NCI-H2227 (cell line): ENCODE data around the gene AFF3.
"Not testable (repeated sequence)": the region's sequence is repeated elsewhere in the genome, so short reads cannot be mapped to it uniquely, and the experiment has no call there.

Source experiments
- DNase-seq: peaks from one replicate; lab custom pipeline; 2025; ENCODE audit not compliant: unreplicated experiment; lab: John Stamatoyannopoulos, UW

The AFF3 gene

GRCh38 chr2:99938250-99938649 lies 204.1 kb downstream of the AFF3 start:
- no peak for DNase-seq

- no peak for DNase-seq
These were observed 206.3 kb downstream of the AFF3 start for GRCh38 chr2:99936065-99936464.

- no peak for DNase-seq
These were observed 206.7 kb downstream of the AFF3 start for GRCh38 chr2:99935662-99936061.

GRCh38 chr2:99933894-99934650 lies 208.3 kb downstream of the AFF3 start:
- DNase-seq = no peak

- DNase-seq = not testable (repeated sequence)
These were observed 208.9 kb downstream of the AFF3 start for GRCh38 chr2:99933491-99933890.

GRCh38 chr2:99928470-99929053 lies 213.8 kb downstream of the AFF3 start:
- no peak for DNase-seq

GRCh38 chr2:99927690-99928207 lies 214.6 kb downstream of the AFF3 start:
- not testable (repeated sequence) for DNase-seq

- no peak for DNase-seq
These were observed 215.4 kb downstream of the AFF3 start for GRCh38 chr2:99926986-99927385.

- DNase-seq = no peak
These were observed 216.4 kb downstream of the AFF3 start for GRCh38 chr2:99925960-99926359.

GRCh38 chr2:99922664-99923063 lies 219.7 kb downstream of the AFF3 start:
- DNase-seq = no peak

GRCh38 chr2:99921903-99922302 lies 220.5 kb downstream of the AFF3 start:
- no peak for DNase-seq

- no peak for DNase-seq
These were observed 224.0 kb downstream of the AFF3 start for GRCh38 chr2:99918389-99918788.

- DNase-seq = no peak
These were observed 227.2 kb downstream of the AFF3 start for GRCh38 chr2:99915108-99915675.

GRCh38 chr2:99911736-99912135 lies 230.7 kb downstream of the AFF3 start:
- no peak for DNase-seq

GRCh38 chr2:99910902-99911301 lies 231.5 kb downstream of the AFF3 start:
- no peak for DNase-seq

- DNase-seq = no peak
These were observed 236.8 kb downstream of the AFF3 start for GRCh38 chr2:99905636-99906035.

- DNase-seq = no peak
These were observed 237.4 kb downstream of the AFF3 start for GRCh38 chr2:99905025-99905424.

GRCh38 chr2:99903981-99904380 lies 238.4 kb downstream of the AFF3 start:
- no peak for DNase-seq

GRCh38 chr2:99900556-99900955 lies 241.8 kb downstream of the AFF3 start:
- no peak for DNase-seq

GRCh38 chr2:99899882-99900281 lies 242.5 kb downstream of the AFF3 start:
- DNase-seq = no peak

GRCh38 chr2:99899058-99899855 lies 243.1 kb downstream of the AFF3 start:
- no peak for DNase-seq
